ENCODE data around the gene GRIN3B. TPM values are rescaled to one million over a fixed set of nuclear protein-coding genes. Genes with fewer than 3 reads are reported as not detected.

GRIN3B gene, protein sequence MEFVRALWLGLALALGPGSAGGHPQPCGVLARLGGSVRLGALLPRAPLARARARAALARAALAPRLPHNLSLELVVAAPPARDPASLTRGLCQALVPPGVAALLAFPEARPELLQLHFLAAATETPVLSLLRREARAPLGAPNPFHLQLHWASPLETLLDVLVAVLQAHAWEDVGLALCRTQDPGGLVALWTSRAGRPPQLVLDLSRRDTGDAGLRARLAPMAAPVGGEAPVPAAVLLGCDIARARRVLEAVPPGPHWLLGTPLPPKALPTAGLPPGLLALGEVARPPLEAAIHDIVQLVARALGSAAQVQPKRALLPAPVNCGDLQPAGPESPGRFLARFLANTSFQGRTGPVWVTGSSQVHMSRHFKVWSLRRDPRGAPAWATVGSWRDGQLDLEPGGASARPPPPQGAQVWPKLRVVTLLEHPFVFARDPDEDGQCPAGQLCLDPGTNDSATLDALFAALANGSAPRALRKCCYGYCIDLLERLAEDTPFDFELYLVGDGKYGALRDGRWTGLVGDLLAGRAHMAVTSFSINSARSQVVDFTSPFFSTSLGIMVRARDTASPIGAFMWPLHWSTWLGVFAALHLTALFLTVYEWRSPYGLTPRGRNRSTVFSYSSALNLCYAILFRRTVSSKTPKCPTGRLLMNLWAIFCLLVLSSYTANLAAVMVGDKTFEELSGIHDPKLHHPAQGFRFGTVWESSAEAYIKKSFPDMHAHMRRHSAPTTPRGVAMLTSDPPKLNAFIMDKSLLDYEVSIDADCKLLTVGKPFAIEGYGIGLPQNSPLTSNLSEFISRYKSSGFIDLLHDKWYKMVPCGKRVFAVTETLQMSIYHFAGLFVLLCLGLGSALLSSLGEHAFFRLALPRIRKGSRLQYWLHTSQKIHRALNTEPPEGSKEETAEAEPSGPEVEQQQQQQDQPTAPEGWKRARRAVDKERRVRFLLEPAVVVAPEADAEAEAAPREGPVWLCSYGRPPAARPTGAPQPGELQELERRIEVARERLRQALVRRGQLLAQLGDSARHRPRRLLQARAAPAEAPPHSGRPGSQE
- total RNA-seq (not detected), polyA plus RNA-seq (ENCODE audit: insufficient read depth in 1 of 8, insufficient read length in 8 of 8, low replicate concordance in 1 of 8) (under 1 TPM; 0.11 to 0.58 (median 0.30) TPM)
- long read RNA-seq, donor 1 = 0 reads
- long read RNA-seq, donor 2 = 0 reads
- long read RNA-seq, donor 3 = 0 reads
- long read RNA-seq, donor 4 = 0 reads
- long read RNA-seq, donor 5 = 0 reads
- long read RNA-seq, donor 6 = 0 reads
- long read RNA-seq, donor 7 = 0 reads
- long read RNA-seq, donor 8 = 0 reads
- long read RNA-seq, donor 9 = 0 reads
- long read RNA-seq, donor 10 = 0 reads
- long read RNA-seq, donor 11 = 0 reads

DNA sequence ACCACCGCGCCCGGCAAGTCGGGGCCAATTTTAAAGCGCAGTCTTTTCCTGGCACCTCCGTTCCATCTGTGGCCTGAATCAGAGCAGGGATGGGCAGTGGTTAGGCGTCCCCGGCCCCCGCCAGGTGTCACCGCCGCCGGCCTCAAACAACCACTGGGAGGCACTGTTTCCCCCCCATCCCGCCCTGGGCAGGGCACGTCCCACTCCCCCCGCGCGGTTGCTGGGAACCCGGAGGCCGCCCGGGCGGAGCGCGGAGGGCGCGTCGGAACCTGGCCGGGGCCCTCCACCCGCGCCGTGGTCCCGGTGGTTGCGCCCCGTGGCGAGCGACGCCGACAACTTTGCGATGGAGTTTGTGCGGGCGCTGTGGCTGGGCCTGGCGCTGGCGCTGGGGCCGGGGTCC lies at the start of gene GRIN3B:
TSS of gene GRIN3B (plus strand) at position 325 of the 400 bp plus-strand sequence. CDS start at position 344, 19 bp downstream.
- no peaks in the 10 kb centered on the region for H3K9me3 ChIP-seq (replicated peaks; ENCODE audit: control insufficient read depth, low read depth, low read length)
- under 1% methylated on average over 40 of the region's 43 CpGs for WGBS (ENCODE audit: insufficient coverage)
- no peak within 1 kb of the TSS for H3K4me3 ChIP-seq (ENCODE audit: low read length)
- H3K27ac ChIP-seq (ENCODE audit: low read length) = no peak within 1 kb of the TSS
- H3K36me3 ChIP-seq (ENCODE audit: control insufficient read depth, insufficient read depth, low read length) = no peaks in the 10 kb centered on the region
- peaks cover 74% of the 10 kb centered on the region for H3K27me3 ChIP-seq (ENCODE audit: control insufficient read depth, insufficient read depth, low read length)
- peaks cover 24% of the 10 kb centered on the region for H3K4me1 ChIP-seq (ENCODE audit: control insufficient read depth, insufficient read depth, low read length)
- no peak for DNase-seq

DNA sequence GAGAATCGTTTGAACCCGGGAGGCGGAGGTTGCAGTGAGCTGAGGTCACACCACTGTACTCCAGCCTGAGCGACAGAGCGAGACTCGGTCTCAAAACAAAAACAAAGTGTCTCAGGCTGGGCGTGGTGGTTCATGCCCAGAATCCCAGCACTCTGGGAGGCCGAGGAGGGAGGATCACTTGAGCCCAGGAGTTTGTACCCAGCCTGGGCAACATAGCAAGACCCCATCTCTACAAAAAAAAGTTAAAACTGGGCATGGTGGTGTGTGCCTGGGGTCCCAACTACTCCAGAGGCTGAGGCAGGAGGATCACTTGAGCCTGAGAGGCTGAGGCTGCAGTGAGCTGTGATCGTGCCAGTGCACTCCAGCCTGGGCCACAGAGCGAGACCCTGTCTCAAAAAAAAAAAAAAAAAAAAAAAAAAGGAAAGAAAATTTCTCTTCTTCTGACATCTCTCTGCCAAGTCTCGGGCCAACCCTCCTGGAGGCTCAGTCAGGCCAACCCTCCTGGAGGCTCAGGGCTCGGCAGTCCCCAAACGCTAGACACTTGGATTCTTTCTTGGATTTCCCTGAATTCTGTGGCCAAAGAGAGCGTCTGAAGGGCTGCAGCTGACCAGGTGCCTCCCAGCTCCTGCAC lies 48.1 kb upstream of the GRIN3B start:
- H3K27ac ChIP-seq (ENCODE audit: low read length) = no peak overlapping the region

DNA sequence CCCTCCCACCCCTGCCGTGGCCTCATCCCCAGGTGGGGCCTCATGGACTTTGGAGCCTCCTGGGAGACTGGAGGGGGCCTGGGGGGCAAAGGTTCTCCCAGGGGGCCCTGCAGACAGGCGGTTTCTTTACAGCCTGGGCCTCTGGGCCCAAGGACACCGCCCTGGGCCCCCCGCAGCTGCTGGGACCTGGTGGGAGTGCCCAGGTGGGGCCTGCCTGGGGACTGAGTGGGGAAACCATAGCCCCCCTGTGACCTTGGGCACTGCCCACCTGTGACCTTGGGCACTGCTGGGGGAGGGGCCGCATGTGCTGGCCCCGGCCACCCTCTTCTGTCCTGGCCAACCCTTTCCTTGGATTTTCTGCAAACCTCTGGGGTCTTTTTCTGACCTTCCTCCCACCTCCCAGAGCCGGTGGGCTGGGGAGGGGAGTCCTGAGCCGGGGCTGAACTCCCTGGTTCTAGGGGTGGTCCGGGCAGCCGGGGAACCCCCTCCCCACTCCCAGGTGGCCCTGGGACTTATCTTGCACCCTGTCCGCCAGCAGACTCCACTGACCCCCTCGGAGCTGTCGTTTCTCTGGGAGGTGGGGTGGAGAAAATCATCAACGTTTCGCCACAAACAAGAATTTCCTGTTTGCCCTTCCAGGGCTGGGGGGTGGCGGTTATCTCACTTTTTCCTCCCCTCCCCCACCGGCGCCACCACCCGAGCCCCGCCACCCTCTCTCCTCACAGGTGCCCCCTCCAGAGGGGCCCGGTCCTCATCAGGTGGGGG lies 47.4 kb upstream of the GRIN3B start:
- Histone ChIP-seq H3K27ac (ENCODE audit: low read length) (no peak overlapping the region), H3K27me3 (ENCODE audit: control insufficient read depth, insufficient read depth, low read length) (peaks cover 47% of the 10 kb centered on the region), H3K4me1 (ENCODE audit: control insufficient read depth, insufficient read depth, low read length) (peaks cover 36% of the 10 kb centered on the region), H3K36me3 (ENCODE audit: control insufficient read depth, insufficient read depth, low read length) (no peaks in the 10 kb centered on the region), H3K9me3 (replicated peaks; ENCODE audit: control insufficient read depth, low read depth, low read length) (no peaks in the 10 kb centered on the region), H3K4me3 (ENCODE audit: low read length) (peak overlapping the region; percentile 1)
- 34% methylated on average over 3 of the region's 21 CpGs for WGBS (ENCODE audit: insufficient coverage)
- no peak for DNase-seq

More for the DNA sequence above, 48.1 kb upstream of the GRIN3B start:
- Histone ChIP-seq H3K36me3 (ENCODE audit: control insufficient read depth, insufficient read depth, low read length) (no peaks in the 10 kb centered on the region), H3K9me3 (replicated peaks; ENCODE audit: control insufficient read depth, low read depth, low read length) (no peaks in the 10 kb centered on the region), H3K4me1 (ENCODE audit: control insufficient read depth, insufficient read depth, low read length) (peaks cover 35% of the 10 kb centered on the region), H3K27me3 (ENCODE audit: control insufficient read depth, insufficient read depth, low read length) (peaks cover 46% of the 10 kb centered on the region), H3K4me3 (ENCODE audit: low read length) (no peak overlapping the region)
- 75% methylated on average over 9 of the region's 14 CpGs for WGBS (ENCODE audit: insufficient coverage)
- no peak for DNase-seq

DNA sequence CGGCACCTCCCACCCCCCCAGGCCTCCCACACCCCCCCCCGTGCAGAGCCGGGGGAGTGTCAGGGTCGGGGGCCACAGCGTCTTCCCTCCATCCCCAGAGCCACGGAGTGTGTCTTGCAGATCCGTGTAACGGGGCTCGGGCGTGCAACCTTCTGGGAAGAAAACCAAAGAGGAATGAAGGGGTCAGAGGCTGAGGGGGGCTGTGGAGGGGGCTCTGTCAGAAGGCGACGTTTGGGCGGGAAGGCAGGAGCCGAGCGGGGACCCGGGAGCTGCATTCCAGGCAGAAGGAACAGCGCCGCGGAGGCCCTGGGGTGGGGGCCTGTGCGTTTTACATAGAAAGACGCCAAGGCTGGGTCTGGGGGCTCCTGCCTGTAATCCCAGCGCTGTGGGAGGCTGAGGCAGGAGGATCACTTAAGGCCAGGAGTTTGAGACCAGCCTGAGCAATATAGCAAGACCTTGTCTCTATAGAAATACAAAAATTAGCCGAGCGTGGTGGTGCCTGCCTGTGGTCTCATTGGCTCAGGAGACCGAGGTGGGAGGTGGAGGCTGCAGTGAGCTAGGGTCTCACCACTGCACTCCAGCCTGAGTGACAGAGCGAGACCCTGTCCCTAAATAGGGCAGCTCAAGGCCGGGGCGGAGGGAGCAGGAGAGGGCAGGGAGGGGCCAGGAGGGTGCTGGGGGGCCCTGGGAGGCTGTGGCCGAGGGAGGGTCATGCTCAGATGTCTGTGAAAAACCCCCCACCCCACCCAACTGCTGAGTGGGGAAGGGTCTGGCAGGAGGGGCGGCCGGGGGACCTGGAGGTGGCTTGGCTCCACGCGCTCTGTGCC lies 46.6 kb upstream of the GRIN3B start:
- Histone ChIP-seq H3K36me3 (ENCODE audit: control insufficient read depth, insufficient read depth, low read length) (no peaks in the 10 kb centered on the region), H3K9me3 (replicated peaks; ENCODE audit: control insufficient read depth, low read depth, low read length) (no peaks in the 10 kb centered on the region), H3K4me1 (ENCODE audit: control insufficient read depth, insufficient read depth, low read length) (peaks cover 33% of the 10 kb centered on the region), H3K4me3 (ENCODE audit: low read length) (no peak overlapping the region), H3K27me3 (ENCODE audit: control insufficient read depth, insufficient read depth, low read length) (peaks cover 47% of the 10 kb centered on the region), H3K27ac (ENCODE audit: low read length) (no peak overlapping the region)
- WGBS (ENCODE audit: insufficient coverage) = 19% methylated on average over 20 of the region's 33 CpGs
- DNase-seq = no peak

DNA sequence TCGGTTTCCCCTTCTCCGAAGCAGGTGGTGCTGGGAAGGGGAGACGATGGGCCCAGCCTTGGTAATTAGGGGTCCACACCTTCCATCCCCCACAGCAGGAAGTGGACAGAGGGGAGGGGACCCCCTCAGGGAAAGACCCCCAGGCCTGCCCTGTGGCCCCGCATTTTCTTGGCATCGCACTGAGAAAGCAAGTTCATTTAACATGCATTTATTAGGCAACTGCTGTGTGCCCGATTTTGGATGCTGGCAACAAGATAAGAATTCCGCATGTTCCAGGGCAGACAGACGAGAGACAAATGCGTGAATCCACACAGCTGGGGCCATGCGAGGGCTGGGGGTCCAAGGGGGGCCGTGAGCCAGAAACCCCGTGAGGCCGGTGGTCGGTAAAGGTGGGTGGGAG lies 45.9 kb upstream of the GRIN3B start:
- H3K27me3 ChIP-seq (ENCODE audit: control insufficient read depth, insufficient read depth, low read length) = peaks cover 47% of the 10 kb centered on the region

DNA sequence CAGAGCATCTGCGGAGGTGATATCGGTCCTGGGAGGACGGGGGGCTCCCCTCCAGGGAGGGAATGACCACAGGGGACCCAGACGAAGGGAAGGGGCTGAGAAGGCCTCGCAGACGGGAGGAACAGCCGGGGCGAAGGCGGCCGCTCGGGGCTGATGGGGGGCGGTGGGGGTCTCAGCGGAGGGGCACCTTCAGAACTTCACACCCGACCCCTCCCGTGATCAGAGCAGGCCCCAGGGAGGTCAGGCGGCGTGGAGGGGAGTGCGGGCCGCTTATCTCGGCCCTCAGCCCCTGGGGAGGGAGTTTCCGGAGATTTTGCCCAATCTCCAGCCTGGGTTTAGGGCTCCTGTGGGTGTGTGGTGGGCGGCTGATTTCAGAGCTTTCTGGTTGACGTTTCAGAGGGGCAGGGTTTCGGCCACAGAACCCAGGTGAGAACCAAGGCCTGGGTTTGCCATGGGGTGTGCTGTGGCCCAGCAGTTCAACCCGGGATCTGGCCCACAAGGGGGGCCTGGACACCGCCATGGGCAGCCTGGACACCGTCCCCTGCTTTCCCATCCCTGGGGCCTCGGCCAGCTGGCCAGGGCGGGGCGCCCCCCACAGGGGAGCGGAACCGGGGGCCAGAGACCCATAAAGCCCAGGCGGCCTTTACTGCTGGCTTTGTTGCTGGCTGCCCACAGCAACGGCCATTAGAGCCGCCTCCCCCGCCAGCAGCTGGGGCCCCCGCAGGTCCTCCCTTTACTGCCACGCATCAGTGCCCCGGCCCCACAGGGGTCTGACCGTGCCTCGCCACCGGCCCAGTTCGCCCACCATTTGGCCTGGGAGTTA lies 45.3 kb upstream of the GRIN3B start:
- Histone ChIP-seq H3K27ac (ENCODE audit: low read length) (no peak overlapping the region), H3K27me3 (ENCODE audit: control insufficient read depth, insufficient read depth, low read length) (peaks cover 48% of the 10 kb centered on the region), H3K36me3 (ENCODE audit: control insufficient read depth, insufficient read depth, low read length) (no peaks in the 10 kb centered on the region), H3K4me3 (ENCODE audit: low read length) (no peak overlapping the region), H3K4me1 (ENCODE audit: control insufficient read depth, insufficient read depth, low read length) (peaks cover 33% of the 10 kb centered on the region), H3K9me3 (replicated peaks; ENCODE audit: control insufficient read depth, low read depth, low read length) (no peaks in the 10 kb centered on the region)
- no peak for DNase-seq
- WGBS (ENCODE audit: insufficient coverage) = 64% methylated on average over 35 of the region's 43 CpGs

More for the DNA sequence above, 45.9 kb upstream of the GRIN3B start:
- H3K27ac ChIP-seq (ENCODE audit: low read length) = no peak overlapping the region
- H3K4me3 ChIP-seq (ENCODE audit: low read length) = no peak overlapping the region
- no peaks in the 10 kb centered on the region for H3K36me3 ChIP-seq (ENCODE audit: control insufficient read depth, insufficient read depth, low read length)
- no peak for DNase-seq
- H3K4me1 ChIP-seq (ENCODE audit: control insufficient read depth, insufficient read depth, low read length) = peaks cover 33% of the 10 kb centered on the region
- H3K9me3 ChIP-seq (replicated peaks; ENCODE audit: control insufficient read depth, low read depth, low read length) = no peaks in the 10 kb centered on the region
- 61% methylated on average over 11 of the region's 14 CpGs for WGBS (ENCODE audit: insufficient coverage)

DNA sequence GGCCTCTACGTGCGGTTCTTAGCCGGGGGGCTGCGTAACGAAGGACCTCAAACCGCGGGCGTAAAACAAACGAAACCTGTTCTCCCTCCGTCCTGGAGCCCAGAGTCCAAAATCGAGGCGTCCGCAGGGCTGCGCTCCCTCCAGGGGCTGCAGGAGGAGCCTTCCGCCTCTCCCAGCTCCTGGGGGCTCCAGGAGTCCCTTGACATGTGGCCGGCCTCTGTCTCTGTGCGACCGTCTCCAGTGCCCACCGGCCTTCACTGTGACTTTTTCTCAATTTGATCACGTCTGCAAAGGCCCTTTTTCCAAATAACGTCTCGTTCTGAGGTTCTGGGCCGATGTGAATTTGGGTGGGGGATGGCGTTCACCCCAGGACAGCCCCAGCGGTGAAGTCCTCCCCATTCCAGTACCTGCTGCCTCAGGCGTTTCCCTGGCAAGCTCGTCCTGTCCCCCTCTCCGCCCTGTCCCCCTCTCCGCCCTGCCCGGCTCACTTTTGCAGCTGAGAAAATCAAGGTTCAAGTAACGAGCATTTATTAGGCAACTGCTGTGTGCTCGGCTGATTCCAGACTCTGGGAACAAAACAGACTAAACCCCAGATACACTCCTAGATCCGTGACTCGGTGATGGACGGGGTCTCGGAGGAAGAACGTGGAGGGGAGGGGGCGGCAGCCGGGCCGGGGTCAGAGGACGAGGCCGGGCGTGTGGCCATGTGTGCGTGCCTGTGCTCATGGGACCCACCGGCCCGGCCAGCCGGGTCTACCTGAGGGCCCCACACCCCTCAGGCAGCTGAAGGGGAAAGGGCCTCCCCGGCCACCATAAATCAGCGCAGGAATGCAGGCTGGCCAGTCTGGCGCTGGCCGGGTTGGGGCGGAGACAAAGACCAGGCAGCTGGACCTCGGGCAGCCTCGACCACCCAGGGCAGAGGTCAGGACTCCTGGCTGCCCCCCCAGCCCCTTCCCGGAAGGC lies 44.1 kb upstream of the GRIN3B start:
- Histone ChIP-seq H3K9me3 (replicated peaks; ENCODE audit: control insufficient read depth, low read depth, low read length) (no peaks in the 10 kb centered on the region), H3K4me1 (ENCODE audit: control insufficient read depth, insufficient read depth, low read length) (peaks cover 33% of the 10 kb centered on the region), H3K36me3 (ENCODE audit: control insufficient read depth, insufficient read depth, low read length) (peaks cover 5% of the 10 kb centered on the region), H3K27me3 (ENCODE audit: control insufficient read depth, insufficient read depth, low read length) (peaks cover 50% of the 10 kb centered on the region), H3K27ac (ENCODE audit: low read length) (no peak overlapping the region), H3K4me3 (ENCODE audit: low read length) (no peak overlapping the region)
- no peak for DNase-seq
- 60% methylated on average over 44 of the region's 55 CpGs for WGBS (ENCODE audit: insufficient coverage)

Data from muscle of leg (tissue), 16 donors.